DND-41 (cell line): ENCODE data around the gene FAM170B.

ENCODE experiments used
- ATAC-seq: fragments of 200-7000 bp; cut with Tn5 transposase; 3 replicates; pipeline ENCODE4 v1.9.1; 2021; ENCODE audit warnings: low read depth; ENCODE audit not compliant: insufficient read depth
- DNase-seq: peaks from one replicate; pipeline ENCODE4 v3.0.0-alpha.2; 2020
- H2AFZ ChIP-seq: 2 replicates; pipeline ENCODE4 v1.6.0; 2012; ENCODE audit warnings: low read depth, low read length
- H3K27ac ChIP-seq: 2 replicates; pipeline ENCODE4 v1.5.1; 2012; ENCODE audit warnings: low read length, inconsistent platforms
- H3K27me3 ChIP-seq: fragments of 200-600 bp; sonication (generic); 2 replicates; pipeline ENCODE4 v1.6.0; 2012; ENCODE audit warnings: low read length, mild to moderate bottlenecking, inconsistent platforms; ENCODE audit not compliant: insufficient read depth, poor library complexity
- H3K36me3 ChIP-seq: 2 replicates; pipeline ENCODE4 v1.5.1; 2012; ENCODE audit warnings: low read length, inconsistent platforms; ENCODE audit not compliant: insufficient read depth
- H3K4me1 ChIP-seq: 2 replicates; pipeline ENCODE4 v1.5.1; 2012; ENCODE audit warnings: mild to moderate bottlenecking, low read length; ENCODE audit not compliant: insufficient read depth
- H3K4me2 ChIP-seq: 2 replicates; pipeline ENCODE4 v1.6.0; 2012; ENCODE audit warnings: mild to moderate bottlenecking, moderate library complexity, low read length, inconsistent platforms; ENCODE audit not compliant: insufficient read depth
- H3K4me3 ChIP-seq, 2 experiments: fragments of 200-600 bp in 1 of 2; shearing (Covaris generic) in 1 of 2; 2 replicates each; pipeline ENCODE4 v1.5.1; 2012 to 2016; ENCODE audit warnings: inconsistent platforms in 2 of 2, low read length in 2 of 2, mild to moderate bottlenecking in 2 of 2, low read depth in 1 of 2, moderate library complexity in 1 of 2
- H3K79me2 ChIP-seq: 2 replicates; pipeline ENCODE4 v1.6.0; 2012; ENCODE audit warnings: low read length, inconsistent platforms; ENCODE audit not compliant: insufficient read depth
- H3K9ac ChIP-seq: 2 replicates; pipeline ENCODE4 v1.6.0; 2012; ENCODE audit warnings: low read depth, mild to moderate bottlenecking, inconsistent platforms, low read length, moderate library complexity
- H3K9me3 ChIP-seq: 2 replicates; pipeline ENCODE4 v1.5.1; 2012; ENCODE audit warnings: low read length, moderate library complexity, mild to moderate bottlenecking, inconsistent platforms; ENCODE audit not compliant: insufficient read depth, severe bottlenecking
- H4K20me1 ChIP-seq: 2 replicates; pipeline ENCODE4 v1.6.0; 2012; ENCODE audit warnings: low read length; ENCODE audit not compliant: insufficient read depth
- CTCF ChIP-seq: IDR thresholded peaks from 2 replicates; pipeline ENCODE4 v1.5.1; 2012; ENCODE audit warnings: borderline replicate concordance, low read length, moderate library complexity, mild to moderate bottlenecking; ENCODE audit not compliant: poor library complexity, severe bottlenecking; ENCODE audit errors: extremely low read depth
- EZH2 ChIP-seq: IDR thresholded peaks from 3 replicates; pipeline ENCODE4 v1.6.1; 2012; ENCODE audit warnings: borderline replicate concordance, low read depth, mild to moderate bottlenecking, moderate library complexity, low read length, inconsistent platforms; ENCODE audit not compliant: severe bottlenecking

The FAM170B gene

GRCh38 chr10:49140304-49141177 is 6.7 kb upstream of the FAM170B start:
- Histone ChIP-seq H3K4me3 (no peak overlapping the region), H3K4me2 (no peak overlapping the region), H3K9me3 (no peaks in the 10 kb centered on the region), H3K79me2 (no peaks in the 10 kb centered on the region), H3K36me3 (no peaks in the 10 kb centered on the region), H3K27ac (no peak overlapping the region), H2AFZ (no peak overlapping the region), H4K20me1 (no peaks in the 10 kb centered on the region), H3K4me1 (no peaks in the 10 kb centered on the region; the same call in 1 of the 2 replicates), H3K27me3 (no peaks in the 10 kb centered on the region), H3K9ac (no peak overlapping the region)
- TF ChIP-seq CTCF = no peak
- no peak for TF ChIP-seq EZH2
- DNase-seq (no peak), ATAC-seq (no peak)

- no peak overlapping the region for H3K4me3 ChIP-seq
- no peaks in the 10 kb centered on the region for H3K27me3 ChIP-seq
- no peak overlapping the region for H2AFZ ChIP-seq
- TF ChIP-seq CTCF (no peak), EZH2 (no peak)
- no peaks in the 10 kb centered on the region for H3K9me3 ChIP-seq
- no peak overlapping the region for H3K4me2 ChIP-seq
- no peak overlapping the region for H3K9ac ChIP-seq
- no peaks in the 10 kb centered on the region for H4K20me1 ChIP-seq
- no peak overlapping the region for H3K27ac ChIP-seq
- DNase-seq (no peak), ATAC-seq (no peak)
- H3K36me3 ChIP-seq = no peaks in the 10 kb centered on the region
- no peaks in the 10 kb centered on the region; the same call in 1 of the 2 replicates for H3K4me1 ChIP-seq
- no peaks in the 10 kb centered on the region for H3K79me2 ChIP-seq
Observed at GRCh38 chr10:49139846-49140195, 6.0 kb upstream of the FAM170B start.

DNA sequence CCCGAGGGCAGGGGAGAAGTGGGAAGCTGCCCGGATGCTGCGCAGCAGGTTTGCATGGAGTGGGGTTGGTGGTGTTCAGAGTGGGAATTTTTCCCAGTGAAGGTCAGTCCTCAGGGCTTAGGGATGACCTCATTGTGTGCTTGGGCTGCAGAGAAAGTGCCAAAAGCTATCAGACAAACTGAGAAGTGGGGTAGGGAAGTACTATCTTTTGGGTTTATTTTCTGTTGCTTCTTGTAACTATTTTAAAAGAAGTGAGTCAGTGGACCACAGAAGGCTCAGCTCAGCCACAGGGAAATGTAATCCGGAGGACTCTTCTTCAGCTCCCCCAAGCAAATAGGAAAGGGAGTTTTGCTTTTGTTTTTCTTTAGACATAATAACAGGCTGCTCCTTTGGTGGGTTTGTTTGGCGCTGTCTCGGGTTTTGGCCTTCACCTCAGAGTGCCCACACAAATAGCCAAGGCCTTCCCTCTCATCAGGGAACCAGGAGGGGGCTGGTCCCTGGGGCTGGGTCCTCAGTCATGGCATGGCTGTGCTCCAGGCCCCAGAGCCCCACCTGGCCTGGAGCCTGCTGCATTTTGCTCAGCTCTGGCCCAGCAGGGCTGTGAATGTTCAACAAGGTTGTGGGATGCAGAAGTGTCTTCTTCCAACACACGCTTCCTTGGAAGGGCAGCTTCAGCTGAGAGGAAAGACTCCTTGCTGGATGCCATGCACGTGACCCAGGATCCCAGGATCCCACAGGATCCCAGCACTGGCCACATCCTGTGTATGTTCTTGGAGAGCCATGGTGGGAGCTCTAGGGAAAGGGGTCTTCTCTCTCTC is 5.4 kb upstream of the FAM170B start:
- H3K9me3 ChIP-seq = no peaks in the 10 kb centered on the region
- no peak overlapping the region for H3K27ac ChIP-seq
- no peaks in the 10 kb centered on the region for H3K27me3 ChIP-seq
- H3K9ac ChIP-seq = no peak overlapping the region
- no peaks in the 10 kb centered on the region for H3K36me3 ChIP-seq
- no peaks in the 10 kb centered on the region for H3K79me2 ChIP-seq
- H3K4me2 ChIP-seq = no peak overlapping the region
- TF ChIP-seq EZH2 (no peak), CTCF (no peak)
- no peaks in the 10 kb centered on the region for H4K20me1 ChIP-seq
- ATAC-seq (no peak), DNase-seq (no peak)
- no peak overlapping the region for H2AFZ ChIP-seq
- H3K4me3 ChIP-seq = no peak overlapping the region
- H3K4me1 ChIP-seq = peaks cover under 1% of the 10 kb centered on the region; the same call in 1 of the 2 replicates
